ENCODE data around the gene S100A10. TPM values are rescaled to one million over a fixed set of nuclear protein-coding genes. Genes with fewer than 3 reads are reported as not detected.
A peak's percentile ranks its signal among the peaks of the same experiment; 100 is the strongest.

Gene S100A10
- total RNA-seq, 1 experiment from 2014 or later = 2,143 TPM

- no peaks in the 10 kb centered on the region for H3K9me3 Mint-ChIP-seq (ENCODE audit: unreplicated experiment)
- no peaks in the 10 kb centered on the region for H3K9me3 ChIP-seq
- peak overlapping the region; percentile 9 for H3K4me3 Mint-ChIP-seq (ENCODE audit: unreplicated experiment)
- intact Hi-C loops (cut with micrococcal nuclease; ENCODE audit: unreplicated experiment) = no loop called here
- peak overlapping the region; percentile 50 for H3K27ac Mint-ChIP-seq (ENCODE audit: unreplicated experiment)
- TF ChIP-seq, protein P1, sequence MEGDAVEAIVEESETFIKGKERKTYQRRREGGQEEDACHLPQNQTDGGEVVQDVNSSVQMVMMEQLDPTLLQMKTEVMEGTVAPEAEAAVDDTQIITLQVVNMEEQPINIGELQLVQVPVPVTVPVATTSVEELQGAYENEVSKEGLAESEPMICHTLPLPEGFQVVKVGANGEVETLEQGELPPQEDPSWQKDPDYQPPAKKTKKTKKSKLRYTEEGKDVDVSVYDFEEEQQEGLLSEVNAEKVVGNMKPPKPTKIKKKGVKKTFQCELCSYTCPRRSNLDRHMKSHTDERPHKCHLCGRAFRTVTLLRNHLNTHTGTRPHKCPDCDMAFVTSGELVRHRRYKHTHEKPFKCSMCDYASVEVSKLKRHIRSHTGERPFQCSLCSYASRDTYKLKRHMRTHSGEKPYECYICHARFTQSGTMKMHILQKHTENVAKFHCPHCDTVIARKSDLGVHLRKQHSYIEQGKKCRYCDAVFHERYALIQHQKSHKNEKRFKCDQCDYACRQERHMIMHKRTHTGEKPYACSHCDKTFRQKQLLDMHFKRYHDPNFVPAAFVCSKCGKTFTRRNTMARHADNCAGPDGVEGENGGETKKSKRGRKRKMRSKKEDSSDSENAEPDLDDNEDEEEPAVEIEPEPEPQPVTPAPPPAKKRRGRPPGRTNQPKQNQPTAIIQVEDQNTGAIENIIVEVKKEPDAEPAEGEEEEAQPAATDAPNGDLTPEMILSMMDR (IDR thresholded peaks at IDR 0.05; ENCODE audit: insufficient read depth in 1 of 2, low read depth in 1 of 2, low read length in 1 of 2, severe bottlenecking in 1 of 2, unreplicated experiment in 1 of 2) = no peak
- no peaks in the 10 kb centered on the region for H3K27me3 ChIP-seq (replicated peaks; ENCODE audit: control insufficient read depth, insufficient read depth, low read length)
- H3K27me3 Mint-ChIP-seq (ENCODE audit: insufficient read depth, unreplicated experiment) = no peaks in the 10 kb centered on the region
- no peak for DNase-seq
- H3K4me3 ChIP-seq (ENCODE audit: low read depth, low read length) = no peak overlapping the region
- peaks cover 9% of the 10 kb centered on the region for H3K36me3 ChIP-seq (ENCODE audit: control insufficient read depth, insufficient read depth, low read length)
- CTCF ChIA-PET = interaction anchor here (2.3 kb wide), 1 partner anchor 16 kb away, joined by 8 read pairs; no protein-coding TSS in a partner anchor
- no TSS peak for BruUV-seq (replicated peaks)
- peaks cover 77% of the 10 kb centered on the region for H3K4me1 Mint-ChIP-seq (ENCODE audit: low read depth, unreplicated experiment)
- peaks cover 100% of the 10 kb centered on the region for H3K36me3 Mint-ChIP-seq (ENCODE audit: insufficient read depth, unreplicated experiment)
- peaks cover 96% of the 10 kb centered on the region for H3K4me1 ChIP-seq
- POLR2A ChIA-PET = no interaction called here
Measured at GRCh38 chr1:151984313-151984956, 9.2 kb downstream of the S100A10 start.

DNA sequence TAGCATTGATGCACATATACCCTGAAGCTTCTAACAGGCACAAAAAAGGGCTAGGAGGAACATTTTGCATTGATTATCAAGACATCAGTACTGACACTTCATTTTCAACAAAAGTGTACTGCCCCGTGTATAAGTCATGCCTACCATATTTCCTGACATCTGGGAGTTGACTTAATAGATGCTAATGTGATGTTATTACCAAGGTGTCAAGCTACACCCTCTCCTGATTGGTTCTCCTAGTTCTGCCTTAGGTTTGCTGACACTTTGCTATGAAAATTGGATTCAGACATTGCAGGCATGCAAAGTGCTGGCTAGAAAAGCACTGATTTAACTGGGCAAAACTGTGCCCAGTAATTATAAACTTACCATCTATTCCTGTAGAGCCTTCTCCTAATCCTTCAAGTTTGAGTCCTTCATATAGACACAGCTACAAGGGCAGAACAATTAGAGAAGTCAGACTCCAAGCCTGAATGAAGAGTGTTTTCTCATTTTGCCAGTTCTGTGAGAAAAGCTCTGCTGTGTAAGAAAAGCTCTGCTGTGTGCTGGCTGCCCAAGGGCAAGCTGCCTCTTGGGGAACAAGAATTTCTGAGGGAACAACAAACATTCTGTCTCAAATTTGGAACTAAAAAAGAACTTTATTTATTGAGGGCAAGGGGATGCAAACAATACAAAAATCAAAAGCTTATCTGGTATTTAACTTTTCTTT is 11.2 kb downstream of the S100A10 start:
- H3K4me1 ChIP-seq = peaks cover 97% of the 10 kb centered on the region
- Mint-ChIP-seq H3K36me3 (ENCODE audit: insufficient read depth, unreplicated experiment) (peaks cover 100% of the 10 kb centered on the region), H3K27me3 (ENCODE audit: insufficient read depth, unreplicated experiment) (no peaks in the 10 kb centered on the region), H3K27ac (ENCODE audit: unreplicated experiment) (peak overlapping the region; percentile 85), H3K4me1 (ENCODE audit: low read depth, unreplicated experiment) (peaks cover 77% of the 10 kb centered on the region), H3K9me3 (ENCODE audit: unreplicated experiment) (no peaks in the 10 kb centered on the region), H3K4me3 (ENCODE audit: unreplicated experiment) (peak overlapping the region; percentile 20)
- TF ChIP-seq, protein P1 (IDR thresholded peaks at IDR 0.05; ENCODE audit: insufficient read depth in 1 of 2, low read depth in 1 of 2, low read length in 1 of 2, severe bottlenecking in 1 of 2, unreplicated experiment in 1 of 2) = no peak
- BruUV-seq (replicated peaks) = no TSS peak
- intact Hi-C loops (cut with micrococcal nuclease; ENCODE audit: unreplicated experiment) = no loop called here
- POLR2A ChIA-PET = interaction anchor here (1.6 to 2.4 kb wide), 3 partner anchors 10 to 19 kb away, joined by 4 to 10 read pairs (median 9); no protein-coding TSS in a partner anchor
- CTCF ChIA-PET = interaction anchor here (1.1 to 1.3 kb wide), 2 partner anchors 10 to 19 kb away, joined by 4 to 6 read pairs; no protein-coding TSS in a partner anchor
- H3K27me3 ChIP-seq (replicated peaks; ENCODE audit: control insufficient read depth, insufficient read depth, low read length) = no peaks in the 10 kb centered on the region
- no peak overlapping the region for H3K4me3 ChIP-seq (ENCODE audit: low read depth, low read length)
- peaks cover 7% of the 10 kb centered on the region; the same call in 1 of the 2 replicates for H3K36me3 ChIP-seq (ENCODE audit: control insufficient read depth, insufficient read depth, low read length)
- H3K9me3 ChIP-seq = no peaks in the 10 kb centered on the region
- DNase-seq = no peak

DNA sequence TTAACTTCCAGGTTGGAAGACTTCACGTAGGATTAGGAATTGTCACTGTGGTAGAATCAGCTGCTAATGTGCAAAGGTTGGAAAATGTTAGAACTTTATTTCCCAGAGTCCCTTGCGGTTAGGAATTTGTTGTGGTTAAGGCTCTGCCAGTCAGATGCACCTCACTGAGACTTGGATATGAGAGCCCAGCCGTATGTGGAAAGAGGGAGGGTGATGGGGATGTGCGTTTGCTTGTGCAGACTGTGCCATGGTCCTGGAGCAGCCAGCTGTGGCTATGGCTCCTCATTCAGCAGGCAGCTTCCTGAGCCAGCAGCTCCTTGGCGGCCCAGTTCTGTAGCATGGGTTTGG is 12.5 kb downstream of the S100A10 start:
- H3K36me3 Mint-ChIP-seq (ENCODE audit: insufficient read depth, unreplicated experiment) = peaks cover 97% of the 10 kb centered on the region
- no peaks in the 10 kb centered on the region for H3K9me3 Mint-ChIP-seq (ENCODE audit: unreplicated experiment)
- no peaks in the 10 kb centered on the region for H3K9me3 ChIP-seq
- TF ChIP-seq, protein P1 (IDR thresholded peaks at IDR 0.05; ENCODE audit: insufficient read depth in 1 of 2, low read depth in 1 of 2, low read length in 1 of 2, severe bottlenecking in 1 of 2, unreplicated experiment in 1 of 2) = no peak
- intact Hi-C loops (cut with micrococcal nuclease; ENCODE audit: unreplicated experiment) = no loop called here
- POLR2A ChIA-PET = interaction anchor here (1.0 to 2.4 kb wide), 4 partner anchors 7 to 20 kb away, joined by 3 to 9 read pairs (median 6); no protein-coding TSS in a partner anchor
- no peak overlapping the region for H3K4me3 ChIP-seq (ENCODE audit: low read depth, low read length)
- peaks cover 7% of the 10 kb centered on the region; the same call in 1 of the 2 replicates for H3K36me3 ChIP-seq (ENCODE audit: control insufficient read depth, insufficient read depth, low read length)
- CTCF ChIA-PET = interaction anchor here (1.7 kb wide), 1 partner anchor 13 kb away, joined by 9 read pairs; no protein-coding TSS in a partner anchor
- no peak overlapping the region for H3K4me3 Mint-ChIP-seq (ENCODE audit: unreplicated experiment)
- no peaks in the 10 kb centered on the region for H3K27me3 ChIP-seq (replicated peaks; ENCODE audit: control insufficient read depth, insufficient read depth, low read length)
- DNase-seq = no peak
- H3K4me1 Mint-ChIP-seq (ENCODE audit: low read depth, unreplicated experiment) = peaks cover 76% of the 10 kb centered on the region
- H3K27me3 Mint-ChIP-seq (ENCODE audit: insufficient read depth, unreplicated experiment) = no peaks in the 10 kb centered on the region
- no TSS peak for BruUV-seq (replicated peaks)
- peak overlapping the region; percentile 85 for H3K27ac Mint-ChIP-seq (ENCODE audit: unreplicated experiment)
- peaks cover 98% of the 10 kb centered on the region for H3K4me1 ChIP-seq

All from Caco-2 (cell line).